HepG2 (cell line): ENCODE results near the gene SERTAD1. TPM values are rescaled to one million over a fixed set of nuclear protein-coding genes. Genes with fewer than 3 reads are reported as not detected.

Source experiments
- CENPBD1 ChIP-seq: sonication (generic); formaldehyde crosslinking; IDR thresholded peaks from 2 replicates; pipeline ENCODE4 v1.8.0; 2022; ENCODE audit warnings: missing genetic modification reagents, low read depth, mild to moderate bottlenecking, borderline replicate concordance
- GABPB1 ChIP-seq: IDR thresholded peaks from 2 replicates; pipeline ENCODE4 v1.6.1; 2016; ENCODE audit warnings: mild to moderate bottlenecking, missing genetic modification reagents, moderate library complexity, missing compliant biosample characterization
- GFI1 ChIP-seq: sonication (generic); formaldehyde crosslinking; IDR thresholded peaks from 2 replicates; pipeline ENCODE4 v1.5.0; 2020; ENCODE audit warnings: missing genetic modification reagents, mild to moderate bottlenecking, borderline replicate concordance
- HNF4G ChIP-seq, 2 experiments: sonication (generic) in 1 of 2; formaldehyde crosslinking in 1 of 2; IDR thresholded peaks; 2 replicates each; pipeline versions ENCODE4 v1.4.0 to v1.6.1; 2011 to 2020; ENCODE audit warnings: borderline replicate concordance in 2 of 2, low read depth in 2 of 2, mild to moderate bottlenecking in 2 of 2, low read length in 1 of 2, missing genetic modification reagents in 1 of 2, moderate library complexity in 1 of 2
- IRF2 ChIP-seq: IDR thresholded peaks from 2 replicates; pipeline ENCODE4 v1.6.1; 2018; ENCODE audit warnings: missing genetic modification reagents, missing compliant biosample characterization
- IRF9 ChIP-seq: sonication (generic); formaldehyde crosslinking; IDR thresholded peaks from 2 replicates; pipeline ENCODE4 v1.8.0; 2022; ENCODE audit warnings: missing genetic modification reagents, mild to moderate bottlenecking, borderline replicate concordance
- KAT8 ChIP-seq: IDR thresholded peaks from 2 replicates; pipeline ENCODE4 v1.6.1; 2016; ENCODE audit warnings: missing genetic modification reagents, missing compliant biosample characterization
- MXD4 ChIP-seq: IDR thresholded peaks from 2 replicates; pipeline ENCODE4 v1.6.1; 2016; ENCODE audit warnings: mild to moderate bottlenecking, missing biosample characterization, missing genetic modification reagents
- MXI1 ChIP-seq: IDR thresholded peaks from 3 replicates; pipeline ENCODE4 v1.6.1; 2012; ENCODE audit warnings: low read depth, low read length, inconsistent platforms, borderline replicate concordance
- NCOA1 ChIP-seq: sonication (generic); formaldehyde crosslinking; IDR thresholded peaks from 2 replicates; pipeline ENCODE4 v1.9.0; 2021; ENCODE audit warnings: missing genetic modification reagents
- NR2F2 ChIP-seq: IDR thresholded peaks from 2 replicates; pipeline ENCODE4 v1.6.1; 2012; ENCODE audit warnings: low read depth, inconsistent platforms, borderline replicate concordance
- RAD21 ChIP-seq: fragments of 450-650 bp; formaldehyde crosslinking; IDR thresholded peaks from 2 replicates; pipeline ENCODE4 v1.5.0; 2020; ENCODE audit warnings: mild to moderate bottlenecking
- TBL1XR1 ChIP-seq: fragments of 150-350 bp; IDR thresholded peaks from 2 replicates; pipeline ENCODE4 v1.6.1; 2014; ENCODE audit warnings: borderline replicate concordance, low read length; ENCODE audit not compliant: partially characterized antibody
- ZBTB37 ChIP-seq: sonication (generic); formaldehyde crosslinking; IDR thresholded peaks from 2 replicates; pipeline ENCODE4 v1.4.0; 2020; ENCODE audit warnings: mild to moderate bottlenecking, missing genetic modification reagents
- ZBTB7A ChIP-seq: sonication (generic); formaldehyde crosslinking; IDR thresholded peaks from 2 replicates; pipeline ENCODE4 v1.8.0; 2022; ENCODE audit warnings: mild to moderate bottlenecking, missing genetic modification reagents
- ZNF121 ChIP-seq: sonication (generic); formaldehyde crosslinking; IDR thresholded peaks from 2 replicates; pipeline ENCODE4 v1.5.0; 2020; ENCODE audit warnings: mild to moderate bottlenecking, missing genetic modification reagents
- ZNF687 ChIP-seq: sonication (generic); formaldehyde crosslinking; IDR thresholded peaks from 2 replicates; pipeline ENCODE4 v1.5.1; 2020; ENCODE audit warnings: mild to moderate bottlenecking, missing genetic modification reagents, moderate library complexity
- ZNF704 ChIP-seq: sonication (generic); formaldehyde crosslinking; IDR thresholded peaks from 2 replicates; pipeline ENCODE4 v1.8.1; 2023; ENCODE audit warnings: mild to moderate bottlenecking, inconsistent platforms, moderate library complexity, missing genetic modification reagents, borderline replicate concordance
- ZNF788 ChIP-seq: sonication (generic); formaldehyde crosslinking; IDR thresholded peaks from 2 replicates; pipeline ENCODE4 v1.5.0; 2020; ENCODE audit warnings: mild to moderate bottlenecking, missing genetic modification reagents, borderline replicate concordance
- polyA plus RNA-seq, 8 experiments: library from polyadenylated mRNA; depleted of rRNA in 3 of 8; stranded (reverse) in 7 of 8; unstranded in 1 of 8; fragments of >200 nt; fragmentation: Illumina TruSeq in 4 of 8; extraction: Trizol in 4 of 8; gene quantifications; 2 replicates each; pipeline versions ENCODE4 v1.2.1 to v1.2.3, GENCODE V29; 2011 to 2016; ENCODE audit warnings: low read depth in 4 of 8, missing spikeins in 1 of 8, mixed read lengths in 1 of 8; ENCODE audit not compliant: insufficient read depth in 1 of 8
- total RNA-seq, 5 experiments: library from RNA; depleted of rRNA; stranded (reverse); fragments of >200 nt; fragmentation: Illumina TruSeq; extraction: Trizol; gene quantifications; 2 replicates each; pipeline ENCODE4 v1.2.3, GENCODE V29; 2016; ENCODE audit warnings: low read depth in 1 of 5

Gene SERTAD1
- total and polyA plus RNA-seq, 2 of the 13 experiments (the other 11 are each of a cell fraction or from before 2014, with no cell fraction given): 4.3 to 4.5 TPM

GRCh38 chr19:40425450-40426287 is at the start of gene SERTAD1 (continued):
- TF ChIP-seq TBL1XR1: peak; percentile 24
- no peak for TF ChIP-seq HNF4G (IDR thresholded peaks at IDR 0.05; ENCODE audit: borderline replicate concordance, low read depth, low read length)
- peak; percentile 51; the same call in 1 of the 2 replicates for TF ChIP-seq HNF4G (CRISPR knock-in tag; IDR thresholded peaks at IDR 0.05; ENCODE audit: borderline replicate concordance, low read depth)
- peak; percentile 43; the same call in 1 of the 2 replicates for TF ChIP-seq RAD21 (CRISPR knock-in tag)
- TF ChIP-seq ZNF121 (CRISPR knock-in tag): peak; percentile 31; the same call in 1 of the 2 replicates
- no peak for TF ChIP-seq IRF9
- TF ChIP-seq GABPB1 (CRISPR knock-in tag): peak; percentile 69
- TF ChIP-seq ZBTB37 (CRISPR knock-in tag): no peak
- no peak for TF ChIP-seq NCOA1 (CRISPR knock-in tag)
- TF ChIP-seq MXD4 (CRISPR knock-in tag): peak; percentile 26; the same call in 1 of the 2 replicates
- TF ChIP-seq ZNF687 (CRISPR knock-in tag): peak; percentile 76
- TF ChIP-seq KAT8: peak; percentile 72
- TF ChIP-seq GFI1: 0 out of 2 replicates have a peak, but pooled peaks have one; percentile 20
- no peak for TF ChIP-seq CENPBD1 (CRISPR knock-in tag)
- TF ChIP-seq IRF2 (CRISPR knock-in tag): peak; percentile 49; the same call in 1 of the 2 replicates
- TF ChIP-seq ZBTB7A: peak; percentile 52; the same call in 1 of the 2 replicates
- TF ChIP-seq ZNF788 (CRISPR knock-in tag): peak; percentile 7; the same call in 1 of the 2 replicates
- no peak; the same call in 1 of the 2 replicates for TF ChIP-seq ZNF704
- TF ChIP-seq MXI1: peak; percentile 59; the same call in 1 of the 3 replicates
- peak; percentile 48; the same call in 1 of the 2 replicates for TF ChIP-seq NR2F2
